GM10248 (cell line): Measurements from ENCODE around the gene TRIP6.

Experiments
- CTCF ChIA-PET: fragments of 300-600 bp; sonication (Branson Sonifier 250); formaldehyde crosslinking; extraction: SDS; loops from one replicate; lab custom pipeline; 2021; ENCODE audit warnings: antibody characterized with exemption; lab: Yijun Ruan, JAX
- POLR2A ChIA-PET: fragments of 350-650 bp; sonication (Branson Sonifier 250); formaldehyde crosslinking; extraction: SDS; loops from one replicate; lab custom pipeline; 2020; ENCODE audit warnings: antibody characterized with exemption; lab: Yijun Ruan, JAX
- DNase-seq: peaks from one replicate; pipeline ENCODE4 v3.0.0; 2012; ENCODE audit errors: extremely low spot score
- TF ChIP-seq, protein P1 (sequence below): IDR thresholded peaks from 2 replicates; pipeline ENCODE4 v1.5.1; 2012; ENCODE audit warnings: mild to moderate bottlenecking, low read depth; ENCODE audit errors: extremely low read depth, missing control alignments, control extremely low read depth

TRIP6 gene

DNA sequence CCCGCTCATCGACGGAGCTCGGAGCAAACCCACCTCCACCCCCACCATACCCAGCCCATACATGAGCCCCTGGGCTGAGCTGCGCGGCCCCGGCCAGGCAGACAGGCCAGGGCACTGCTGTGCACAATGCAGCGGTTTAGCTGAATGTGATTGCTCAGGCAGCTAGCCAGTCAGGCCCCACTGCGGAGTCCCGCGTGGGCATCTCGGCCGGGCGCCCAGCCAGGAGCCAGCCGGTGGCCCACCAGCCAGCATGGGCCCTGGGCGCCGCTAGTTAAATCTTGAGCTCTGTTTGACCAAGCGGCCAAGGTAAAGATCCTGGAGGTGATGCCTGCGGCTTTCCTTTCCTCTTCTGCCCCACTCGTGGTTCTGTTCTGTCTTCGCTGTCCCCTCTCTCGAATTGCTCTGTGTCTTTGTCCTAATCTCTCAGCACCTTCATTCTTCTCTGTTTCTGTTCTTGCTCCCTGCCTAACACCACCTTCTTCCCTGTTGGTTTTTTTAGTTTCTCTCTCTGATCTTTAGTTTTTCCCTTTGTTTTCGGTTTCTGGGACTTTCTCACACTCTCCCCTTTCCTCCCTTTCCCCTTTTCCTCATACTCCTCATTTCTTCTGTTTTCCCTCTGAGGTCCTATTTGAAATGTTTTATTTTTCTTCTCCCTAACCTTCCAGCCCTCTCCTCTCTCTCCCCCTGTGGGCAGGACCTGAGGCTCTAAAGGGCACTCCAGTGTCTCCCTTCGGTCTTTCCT is 15.8 kb downstream of the TRIP6 start:
- no peak for DNase-seq
- POLR2A ChIA-PET: no interaction called here
- CTCF ChIA-PET: no interaction called here
- TF ChIP-seq, protein P1, sequence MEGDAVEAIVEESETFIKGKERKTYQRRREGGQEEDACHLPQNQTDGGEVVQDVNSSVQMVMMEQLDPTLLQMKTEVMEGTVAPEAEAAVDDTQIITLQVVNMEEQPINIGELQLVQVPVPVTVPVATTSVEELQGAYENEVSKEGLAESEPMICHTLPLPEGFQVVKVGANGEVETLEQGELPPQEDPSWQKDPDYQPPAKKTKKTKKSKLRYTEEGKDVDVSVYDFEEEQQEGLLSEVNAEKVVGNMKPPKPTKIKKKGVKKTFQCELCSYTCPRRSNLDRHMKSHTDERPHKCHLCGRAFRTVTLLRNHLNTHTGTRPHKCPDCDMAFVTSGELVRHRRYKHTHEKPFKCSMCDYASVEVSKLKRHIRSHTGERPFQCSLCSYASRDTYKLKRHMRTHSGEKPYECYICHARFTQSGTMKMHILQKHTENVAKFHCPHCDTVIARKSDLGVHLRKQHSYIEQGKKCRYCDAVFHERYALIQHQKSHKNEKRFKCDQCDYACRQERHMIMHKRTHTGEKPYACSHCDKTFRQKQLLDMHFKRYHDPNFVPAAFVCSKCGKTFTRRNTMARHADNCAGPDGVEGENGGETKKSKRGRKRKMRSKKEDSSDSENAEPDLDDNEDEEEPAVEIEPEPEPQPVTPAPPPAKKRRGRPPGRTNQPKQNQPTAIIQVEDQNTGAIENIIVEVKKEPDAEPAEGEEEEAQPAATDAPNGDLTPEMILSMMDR: no peak

DNA sequence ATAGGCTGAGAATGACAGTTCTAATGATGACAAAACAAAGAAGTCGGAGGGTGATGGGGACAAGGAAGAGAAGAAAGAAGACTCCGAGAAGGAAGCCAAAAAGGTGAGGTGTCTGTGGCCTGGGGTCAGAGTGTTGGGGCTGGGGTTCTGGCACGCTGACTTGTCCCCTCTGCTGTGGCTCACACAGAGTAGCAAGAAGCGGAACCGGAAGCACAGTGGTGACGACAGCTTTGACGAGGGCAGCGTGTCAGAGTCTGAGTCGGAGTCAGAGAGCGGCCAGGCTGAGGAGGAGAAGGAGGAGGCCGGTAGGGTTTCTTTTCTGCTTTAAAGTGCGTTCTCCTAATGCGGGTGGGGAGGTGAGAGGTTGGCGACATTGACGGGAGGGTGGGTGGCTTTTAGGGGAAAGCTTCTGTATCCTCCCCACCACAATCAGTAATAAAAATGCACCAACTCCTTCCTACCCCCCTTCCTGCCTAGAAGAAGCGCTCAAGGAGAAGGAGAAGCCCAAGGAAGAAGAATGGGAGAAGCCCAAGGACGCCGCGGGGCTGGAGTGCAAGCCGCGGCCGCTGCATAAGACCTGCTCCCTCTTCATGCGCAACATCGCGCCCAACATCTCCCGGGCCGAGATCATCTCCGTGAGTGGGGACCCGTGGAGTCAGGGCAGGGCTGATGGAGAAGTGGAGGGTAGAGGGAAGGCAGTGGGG is 17.7 kb downstream of the TRIP6 start:
- no peak for DNase-seq
- TF ChIP-seq, protein P1: no peak
- ChIA-PET CTCF (no interaction called here), POLR2A (interaction anchor here (1.1 kb wide), 1 partner anchor 10 kb away, joined by 3 read pairs; the partner anchor contains the start of gene SRRT)

DNA sequence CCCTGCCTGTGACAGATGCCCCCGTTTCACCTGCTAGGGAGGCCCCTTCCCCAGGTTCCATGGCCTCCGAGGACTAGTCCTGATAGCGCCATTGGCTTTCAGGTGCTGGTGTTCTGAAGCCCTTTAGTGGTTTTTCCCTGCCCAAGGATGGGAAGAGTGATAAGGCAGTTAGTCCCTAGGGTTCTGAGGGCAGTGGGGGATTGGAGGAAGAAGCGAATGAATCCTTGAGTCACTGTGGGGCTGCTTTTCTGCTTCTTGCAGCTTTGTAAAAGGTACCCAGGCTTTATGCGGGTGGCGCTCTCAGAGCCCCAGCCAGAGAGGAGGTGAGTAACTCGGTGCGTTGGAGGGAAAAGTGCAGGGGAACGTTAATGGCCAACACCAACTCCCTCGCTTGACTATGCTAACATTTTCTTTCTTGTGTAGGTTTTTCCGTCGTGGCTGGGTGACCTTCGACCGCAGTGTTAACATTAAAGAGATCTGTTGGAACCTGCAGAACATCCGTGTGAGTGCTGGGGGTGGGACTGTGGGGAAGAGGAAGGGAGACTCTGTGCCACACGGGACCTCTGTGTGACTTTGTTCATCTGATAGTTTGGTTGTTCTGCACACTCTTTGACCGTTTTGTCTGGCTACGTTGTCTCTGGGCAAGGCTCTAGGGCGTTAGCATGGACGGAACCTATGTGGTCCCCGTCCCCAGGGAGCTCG is 18.4 kb downstream of the TRIP6 start:
- POLR2A ChIA-PET: interaction anchor here (0.9 kb wide), 1 partner anchor 11 kb away, joined by 3 read pairs; the partner anchor contains the start of gene SRRT
- TF ChIP-seq, protein P1: no peak
- DNase-seq: no peak
- CTCF ChIA-PET: interaction anchor here (2.1 to 2.6 kb wide), 2 partner anchors 9 to 34 kb away, joined by 11 to 15 read pairs; partner anchors contain the start of genes SLC12A9 and SRRT

DNA sequence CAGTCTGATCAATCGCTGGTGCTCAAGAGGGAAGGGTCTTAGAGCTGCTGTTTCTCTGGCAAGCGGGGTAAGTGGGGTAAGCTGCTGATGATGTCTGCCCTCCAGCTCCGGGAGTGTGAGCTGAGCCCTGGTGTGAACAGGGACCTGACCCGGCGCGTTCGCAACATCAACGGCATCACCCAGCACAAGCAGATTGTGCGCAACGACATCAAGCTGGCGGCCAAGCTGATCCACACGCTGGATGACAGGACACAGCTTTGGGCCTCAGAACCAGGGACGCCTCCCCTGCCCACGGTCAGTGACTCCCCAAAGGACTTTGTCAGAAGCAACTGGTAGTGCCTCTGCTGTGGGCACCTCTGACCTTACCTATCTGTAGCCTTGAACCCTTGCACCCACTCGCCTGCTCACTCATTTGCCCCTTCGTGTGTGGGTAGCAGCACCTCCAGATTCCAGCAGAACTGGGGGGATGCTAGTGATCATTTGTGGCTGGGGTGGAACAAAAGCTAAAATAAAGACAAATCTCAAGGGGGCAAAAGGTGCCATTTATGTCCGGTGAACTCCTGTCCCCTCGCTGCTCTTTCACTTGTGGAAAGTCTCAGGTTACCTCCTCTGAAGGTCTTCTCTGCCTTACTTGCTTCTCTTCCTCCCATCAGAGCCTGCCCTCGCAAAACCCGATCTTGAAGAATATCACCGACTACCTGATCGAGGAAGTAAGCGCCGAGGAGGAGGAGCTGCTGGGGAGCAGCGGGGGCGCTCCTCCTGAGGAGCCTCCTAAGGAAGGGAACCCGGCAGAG is 19.2 kb downstream of the TRIP6 start:
- TF ChIP-seq, protein P1: no peak
- ChIA-PET POLR2A (interaction anchor here (0.9 to 5.0 kb wide), 2 partner anchors 9 to 11 kb away, joined by 3 to 46 read pairs; partner anchors contain the start of gene SRRT), CTCF (interaction anchor here (1.2 to 2.6 kb wide), 3 partner anchors 9 to 35 kb away, joined by 4 to 15 read pairs (median 11); partner anchors contain the start of genes SLC12A9 and SRRT)
- DNase-seq: no peak

- no peak for DNase-seq
- ChIA-PET POLR2A (interaction anchor here (5.0 kb wide), 1 partner anchor 10 kb away, joined by 46 read pairs; the partner anchor contains the start of gene SRRT), CTCF (interaction anchor here (0.7 to 2.6 kb wide), 5 partner anchors 8 to 257 kb away, joined by 3 to 15 read pairs (median 4); partner anchors contain the start of genes SLC12A9 and SRRT)
- TF ChIP-seq, protein P1: no peak
Observed at GRCh38 chr7:100886936-100887515, 19.8 kb downstream of the TRIP6 start.
